Stimulated activated CD8-positive, alpha-beta memory T cell treated with anti-CD3 and anti-CD28 coated beads, Interleukin-7, amount 100 ng/mL, for 48 hours (primary cell): ENCODE data around the gene GRK3.

Source experiments
- DNase-seq, 2 donors: peaks; one replicate each; pipeline ENCODE4 v3.0.0-alpha.2; 2020; ENCODE audit warnings: low read depth in 1 of 2; ENCODE audit errors: extremely low read depth in 1 of 2

The GRK3 gene

GRCh38 chr22:25777870-25778269 is 213.4 kb downstream of the GRK3 start:
- DNase-seq, result no peak
